Psoas muscle (tissue), 8 donors: ENCODE data around the gene RREB1. TPM values are rescaled to one million over a fixed set of nuclear protein-coding genes. Genes with fewer than 3 reads are reported as not detected.

Experiments
- ATAC-seq, 4 donors: fragments of 200-7000 bp; cut with Tn5 transposase; one replicate each; pipeline ENCODE4 v1.9.1; 2020; ENCODE audit warnings: moderate library complexity in 3 of 4, mild to moderate bottlenecking in 2 of 4
- DNase-seq, 2 donors: peaks; one replicate each; pipeline ENCODE4 v3.0.0-alpha.2; 2020
- H3K27ac ChIP-seq: fragments of 200-600 bp; one replicate; pipeline ENCODE4 v1.8.0; 2022
- H3K27me3 ChIP-seq, 3 donors: fragments of 200-600 bp in 1 of 3; one replicate each; pipeline versions ENCODE4 v1.6.1 to v1.8.0; 2013 to 2022; ENCODE audit warnings: low read length in 2 of 3, mild to moderate bottlenecking in 2 of 3, moderate library complexity in 1 of 3; ENCODE audit not compliant: insufficient read depth in 3 of 3
- H3K36me3 ChIP-seq, 2 donors: fragments of 200-600 bp in 1 of 2; one replicate each; pipeline versions ENCODE4 v1.6.1 to v1.8.0; 2013 to 2022; ENCODE audit warnings: low read depth in 1 of 2, mild to moderate bottlenecking in 1 of 2, moderate library complexity in 1 of 2; ENCODE audit not compliant: insufficient read depth in 1 of 2
- H3K4me1 ChIP-seq: fragments of 200-600 bp; one replicate; pipeline ENCODE4 v1.8.0; 2022
- H3K4me3 ChIP-seq: fragments of 200-600 bp; one replicate; pipeline ENCODE4 v1.8.0; 2022; ENCODE audit warnings: mild to moderate bottlenecking
- H3K9me3 ChIP-seq: fragments of 200-600 bp; one replicate; pipeline ENCODE4 v1.8.0; 2022
- WGBS, 3 donors: extraction: QIAGEN DNeasy Blood & Tissue Kit; methylation state at CpG; one replicate each; pipeline versions ENCODE4 v1.1.6 to v1.1.7; 2013; 5-methylcytosine and 5-hydroxymethylcytosine counted together
- intact Hi-C, 2 donors: fragments of 100-400 bp; cut with DNase I; formaldehyde crosslinking; loops; one replicate each; pipeline versions ENCODE4 v1.11.0 to v1.14.2; 2022
- polyA plus RNA-seq, 3 donors: library from polyadenylated mRNA; stranded (reverse); fragments of 200-250 nt; gene quantifications; one replicate each; pipeline ENCODE4 v1.2.3, GENCODE V29; 2013
- total RNA-seq, 4 donors: library from RNA; stranded (reverse); fragmentation: NEBNext Ultra II Directional in 2 of 4; extraction: Animal tissue kit (Norgen Biotek cat#: 25700) in 2 of 4; gene quantifications; one replicate each; pipeline versions ENCODE4 v1.2.1 to v1.2.4, GENCODE V29; 2021 to 2023
- TF ChIP-seq, protein P1 (sequence below): fragments of 200-600 bp; IDR thresholded peaks from one replicate; pipeline ENCODE4 v1.8.0; 2022; ENCODE audit warnings: antibody characterized with exemption
- donor health status: healthy with polysubstance abuse.
- donor health status: DM: no; HTN: no; CAD: no; lungs with moderate emphysema.
- donor health status: Bipolar disorder and iron deficiency.
- donor health status: healthy.
- donor health status: DM: yes; HTN: yes; CAD: no.
- donor health status: DM: no; HTN: no; CAD: no.
- donor health status: DM: no; HTN: no; CAD: no.
- donor health status: DM: yes; HTN: yes; CAD: no.

RREB1 gene
- total and polyA plus RNA-seq, 7 donors: 4.6 to 49.4 (median 32.7) TPM

DNA sequence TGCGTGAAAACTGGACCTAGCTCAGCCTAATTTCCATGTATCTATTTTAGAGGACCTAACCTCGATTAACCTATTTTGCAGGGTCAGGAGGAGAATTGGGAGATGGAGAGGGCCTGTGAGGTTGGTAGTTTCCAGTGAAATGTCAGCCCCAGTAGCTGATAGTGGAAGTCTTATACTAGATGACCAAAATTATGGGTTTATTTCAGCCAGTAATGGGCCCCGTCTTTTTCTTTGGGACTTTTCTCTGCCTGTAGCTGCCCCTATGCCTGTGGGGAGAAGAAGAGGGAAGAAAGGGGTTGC lies 37.8 kb downstream of the RREB1 start:
- TF ChIP-seq, protein P1, sequence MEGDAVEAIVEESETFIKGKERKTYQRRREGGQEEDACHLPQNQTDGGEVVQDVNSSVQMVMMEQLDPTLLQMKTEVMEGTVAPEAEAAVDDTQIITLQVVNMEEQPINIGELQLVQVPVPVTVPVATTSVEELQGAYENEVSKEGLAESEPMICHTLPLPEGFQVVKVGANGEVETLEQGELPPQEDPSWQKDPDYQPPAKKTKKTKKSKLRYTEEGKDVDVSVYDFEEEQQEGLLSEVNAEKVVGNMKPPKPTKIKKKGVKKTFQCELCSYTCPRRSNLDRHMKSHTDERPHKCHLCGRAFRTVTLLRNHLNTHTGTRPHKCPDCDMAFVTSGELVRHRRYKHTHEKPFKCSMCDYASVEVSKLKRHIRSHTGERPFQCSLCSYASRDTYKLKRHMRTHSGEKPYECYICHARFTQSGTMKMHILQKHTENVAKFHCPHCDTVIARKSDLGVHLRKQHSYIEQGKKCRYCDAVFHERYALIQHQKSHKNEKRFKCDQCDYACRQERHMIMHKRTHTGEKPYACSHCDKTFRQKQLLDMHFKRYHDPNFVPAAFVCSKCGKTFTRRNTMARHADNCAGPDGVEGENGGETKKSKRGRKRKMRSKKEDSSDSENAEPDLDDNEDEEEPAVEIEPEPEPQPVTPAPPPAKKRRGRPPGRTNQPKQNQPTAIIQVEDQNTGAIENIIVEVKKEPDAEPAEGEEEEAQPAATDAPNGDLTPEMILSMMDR: no peak
- intact Hi-C loops: no loop called here
- Histone ChIP-seq H3K36me3 (no peaks in the 10 kb centered on the region), H3K4me1 (peaks cover 66% of the 10 kb centered on the region), H3K4me3 (no peak overlapping the region), H3K27ac (peak overlapping the region; percentile 70), H3K27me3 (no peaks in the 10 kb centered on the region), H3K9me3 (no peaks in the 10 kb centered on the region)
- no peak for ATAC-seq
- no peak for DNase-seq
- 65 to 80% (median 66%) methylated on average over 3 of the region's 3 CpGs for WGBS, 3 donors

DNA sequence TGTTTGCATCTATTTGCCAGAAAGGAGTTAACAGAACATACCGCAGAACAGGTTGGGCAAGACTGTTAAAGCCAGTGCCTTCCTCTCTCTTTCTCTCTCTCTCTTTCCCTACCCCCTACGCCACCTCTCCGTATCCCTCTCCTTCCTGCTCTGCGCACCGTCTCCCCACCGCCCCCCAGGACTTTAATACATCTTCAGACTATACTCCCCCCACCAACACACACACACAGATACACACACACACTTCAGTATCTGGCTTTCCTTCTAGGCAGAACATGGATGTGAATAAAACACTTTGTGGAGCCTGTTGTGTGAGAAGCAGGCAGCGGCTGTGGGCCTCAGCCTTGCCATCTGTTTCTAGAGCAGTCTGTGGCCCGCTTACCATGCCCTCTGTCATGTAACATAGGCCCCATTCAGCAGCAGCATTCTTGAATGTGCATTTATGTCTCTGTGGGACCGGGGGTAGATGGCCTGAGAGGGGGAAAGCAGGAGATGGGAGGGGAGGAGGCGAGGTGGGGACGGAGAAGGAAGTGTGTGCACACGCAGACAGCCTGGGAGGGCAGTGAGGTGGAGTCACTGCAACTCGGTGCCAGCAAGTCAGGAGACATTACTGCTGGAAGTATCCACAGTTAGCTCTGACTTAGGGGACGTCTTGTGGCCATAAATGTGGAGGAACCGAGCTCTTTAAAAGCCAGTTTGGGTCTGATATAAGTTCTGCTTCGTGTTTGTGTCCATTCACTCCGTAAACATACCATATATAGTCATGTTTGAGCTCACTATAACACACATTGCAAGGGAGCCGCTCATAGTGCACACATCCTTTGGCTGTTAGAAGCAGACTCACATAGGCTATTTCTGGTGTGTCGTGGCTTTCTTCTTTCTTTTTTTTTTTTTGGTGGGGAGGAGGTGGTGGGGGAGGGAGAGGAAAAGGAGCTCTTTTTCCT lies 38.4 kb downstream of the RREB1 start:
- Histone ChIP-seq H3K27ac (peak overlapping the region; percentile 70), H3K27me3 (no peaks in the 10 kb centered on the region), H3K9me3 (no peaks in the 10 kb centered on the region), H3K4me3 (peak overlapping the region; percentile 23), H3K4me1 (peaks cover 67% of the 10 kb centered on the region), H3K36me3 (no peaks in the 10 kb centered on the region)
- TF ChIP-seq, protein P1: no peak
- WGBS, 3 donors: 44 to 62% (median 51%) methylated on average over 19 of the region's 19 CpGs
- DNase-seq (peak; percentile 43 to 73), ATAC-seq (peak; percentile 58 to 74 (median 64))
- intact Hi-C loops: no loop called here

DNA sequence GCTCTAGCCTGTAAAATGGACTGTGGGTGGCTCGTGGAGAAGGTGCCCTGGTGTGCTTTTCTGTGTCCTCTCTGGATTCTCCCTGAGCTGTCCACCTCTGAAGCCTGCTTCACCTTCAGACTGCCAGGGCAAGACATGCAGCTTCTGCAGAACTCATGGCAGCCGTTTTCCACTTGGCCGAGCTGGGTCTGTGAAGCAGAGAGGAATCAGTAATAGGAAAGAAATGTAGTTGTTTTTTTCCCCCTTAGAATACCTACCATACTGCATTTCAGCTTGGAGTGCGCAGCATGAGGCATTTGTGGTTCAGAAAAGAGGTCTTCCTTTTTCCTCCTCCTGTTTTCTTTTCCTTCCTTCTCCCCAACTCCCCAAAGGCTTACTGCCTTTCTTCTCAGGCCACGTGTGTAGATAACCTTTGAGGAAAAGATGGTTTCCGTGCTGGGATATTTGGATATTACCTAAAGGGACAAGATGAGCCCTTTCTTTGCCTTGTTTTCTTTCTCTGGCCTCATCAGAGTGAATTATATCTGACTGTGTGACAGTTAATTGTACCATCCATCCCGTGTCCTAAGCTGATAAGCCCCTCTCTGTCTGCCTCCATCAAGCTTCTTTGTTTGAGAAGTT lies 39.4 kb downstream of the RREB1 start:
- no peak for DNase-seq
- Histone ChIP-seq H3K4me1 (peaks cover 70% of the 10 kb centered on the region), H3K27ac (peak overlapping the region; percentile 70), H3K9me3 (no peaks in the 10 kb centered on the region), H3K27me3 (no peaks in the 10 kb centered on the region), H3K4me3 (peak overlapping the region; percentile 23), H3K36me3 (no peaks in the 10 kb centered on the region)
- WGBS, 3 donors: 42 to 53% (median 50%) methylated on average over 7 of the region's 7 CpGs
- TF ChIP-seq, protein P1: no peak
- no peak for ATAC-seq
- intact Hi-C loops: no loop called here

DNA sequence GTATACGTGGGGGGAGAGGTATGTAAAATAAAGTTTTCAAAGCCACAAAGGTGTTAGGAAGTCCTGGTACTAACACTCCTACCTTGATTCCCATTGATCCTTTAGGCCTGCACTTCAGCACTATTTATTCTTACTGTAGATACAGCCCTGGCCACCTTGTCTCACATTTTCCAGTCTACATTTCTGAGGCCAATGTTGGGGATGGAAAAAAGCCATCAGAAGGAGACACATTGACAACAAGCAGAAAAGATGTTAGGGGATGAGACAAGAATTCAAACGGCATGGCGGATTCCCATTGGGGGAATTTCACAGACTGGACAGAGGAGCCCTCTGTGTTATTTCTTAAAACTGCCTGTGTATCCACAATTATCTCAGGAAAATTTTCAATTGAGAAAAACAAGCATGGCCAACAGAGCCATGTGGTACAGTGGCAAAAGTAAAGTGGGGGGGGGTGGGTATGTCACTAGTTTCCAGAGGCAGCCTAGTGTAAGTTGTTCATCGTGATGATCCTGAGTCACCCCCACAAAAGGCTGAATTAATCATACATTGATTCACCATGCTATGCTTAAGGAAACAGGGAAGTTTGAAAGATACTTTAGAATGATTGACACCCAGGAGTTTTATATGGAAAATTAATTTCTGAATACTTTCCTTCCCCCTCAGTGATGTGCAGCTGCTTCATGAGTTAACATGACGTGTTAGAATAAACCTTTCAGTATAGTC lies 40.5 kb downstream of the RREB1 start:
- H3K36me3 ChIP-seq: no peaks in the 10 kb centered on the region
- ATAC-seq: no peak
- H3K4me3 ChIP-seq: no peak overlapping the region
- TF ChIP-seq, protein P1: no peak
- H3K27me3 ChIP-seq: no peaks in the 10 kb centered on the region
- WGBS, 3 donors: 70 to 75% (median 72%) methylated on average over 5 of the region's 5 CpGs
- H3K4me1 ChIP-seq: peaks cover 74% of the 10 kb centered on the region
- H3K27ac ChIP-seq: peak overlapping the region; percentile 70
- intact Hi-C loops: no loop called here
- DNase-seq: no peak
- H3K9me3 ChIP-seq: no peaks in the 10 kb centered on the region
